Activated CD4-positive, alpha-beta T cell treated with anti-CD3 and anti-CD28 coated beads, Interleukin-2, Interleukin-6, amounts not matched to agents 100 ng/mL and 50 ng/mL, durations not matched to agents 16 hours and 8 hours (primary cell): ENCODE results near the gene LAMA2.
"Not testable (repeated sequence)": the region's sequence is repeated elsewhere in the genome, so short reads cannot be mapped to it uniquely, and the experiment has no call there.

Source experiments
- DNase-seq: peaks from one replicate; pipeline ENCODE4 v3.0.0-alpha.2; 2020

LAMA2 gene

DNA sequence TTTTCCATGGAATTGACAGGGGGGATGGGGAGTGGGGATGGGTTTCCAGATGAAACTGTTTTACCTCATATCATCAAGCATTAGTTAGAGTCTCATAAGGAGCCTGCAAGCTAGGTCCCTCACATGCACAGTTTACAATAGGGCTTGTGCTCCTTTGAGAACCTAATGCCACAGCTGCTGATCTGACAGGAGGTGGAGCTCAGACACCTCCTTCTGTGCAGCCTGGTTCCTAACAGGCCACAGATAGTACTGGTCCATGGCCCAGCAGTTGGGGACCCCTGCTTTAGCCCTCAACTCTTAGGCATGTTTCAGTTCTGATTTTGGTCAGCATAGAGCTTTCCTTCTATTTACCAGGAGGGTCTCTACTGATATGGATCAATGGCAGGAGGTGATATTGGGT is 251.6 kb downstream of the LAMA2 start:
- DNase-seq: no peak

DNA sequence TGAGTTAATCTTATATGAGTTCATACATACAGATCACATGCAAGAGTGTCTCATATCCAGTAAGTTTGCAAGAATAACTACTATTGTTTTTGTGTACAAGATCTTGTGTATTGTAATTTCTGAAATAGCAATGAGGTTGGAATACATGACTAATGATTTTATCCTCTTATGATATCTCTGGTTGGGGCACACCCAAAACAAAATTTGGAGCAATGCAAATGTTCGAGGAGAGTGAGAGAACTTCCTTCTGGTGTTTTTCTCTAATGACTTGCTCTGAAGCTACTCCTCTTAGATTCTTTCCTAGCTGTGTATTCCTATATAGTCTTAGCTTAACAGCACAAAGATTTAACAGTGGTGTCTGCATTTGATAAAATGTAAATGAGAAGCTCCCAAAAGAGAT is 252.5 kb downstream of the LAMA2 start:
- DNase-seq: no peak

DNA sequence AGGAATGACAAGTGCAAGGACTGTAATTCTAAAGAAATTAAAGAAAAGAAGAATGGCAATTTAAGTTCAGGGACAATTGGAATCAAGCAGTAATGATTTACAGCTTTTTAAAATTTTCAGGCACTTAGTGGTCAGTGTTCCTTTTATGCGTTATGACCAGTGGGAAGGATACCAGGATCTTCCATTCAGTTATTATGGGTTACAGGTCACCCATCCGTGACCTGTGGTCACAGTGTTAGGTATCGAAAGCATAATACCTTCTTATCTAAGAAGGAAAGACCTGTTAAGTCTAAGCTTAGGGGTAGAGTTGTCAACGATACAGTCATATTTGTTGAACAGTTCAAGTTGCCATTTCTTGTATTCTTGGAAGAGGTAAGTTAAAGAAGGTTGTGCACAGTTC is 253.8 kb downstream of the LAMA2 start:
- no peak for DNase-seq

DNA sequence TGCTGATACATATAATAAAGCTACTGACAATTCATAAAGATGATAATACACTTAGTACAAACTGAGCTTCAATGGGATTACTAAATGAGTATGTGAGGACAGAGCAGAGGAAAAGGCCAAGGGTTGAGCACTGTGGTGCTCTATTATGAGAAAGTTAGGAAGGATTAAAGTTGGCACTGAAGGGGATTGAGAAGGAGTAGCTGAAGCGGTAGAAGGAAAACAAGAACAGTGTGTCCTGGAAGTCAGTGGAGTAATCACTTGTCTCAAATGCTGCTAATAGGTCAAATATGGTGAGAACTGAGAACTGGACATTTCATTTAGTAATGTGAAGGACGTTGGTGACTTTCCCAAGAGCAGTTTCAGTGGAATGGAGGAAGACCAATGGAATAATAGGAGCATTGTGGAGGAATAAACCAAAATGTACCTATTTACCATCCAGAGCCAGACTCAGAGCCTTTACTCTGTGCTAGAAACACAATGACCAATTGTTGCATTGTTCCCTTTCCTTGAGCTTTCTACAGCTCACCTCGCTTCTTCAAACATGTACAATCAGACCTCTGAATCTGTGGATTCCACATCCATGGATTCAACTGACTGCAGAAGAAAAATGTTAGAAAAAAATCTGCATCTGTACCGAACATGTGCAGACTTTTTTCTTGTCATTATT is 255.9 kb downstream of the LAMA2 start:
- DNase-seq: no peak

GRCh38 chr6:129140526-129140925 is 257.6 kb downstream of the LAMA2 start:
- no peak for DNase-seq

DNA sequence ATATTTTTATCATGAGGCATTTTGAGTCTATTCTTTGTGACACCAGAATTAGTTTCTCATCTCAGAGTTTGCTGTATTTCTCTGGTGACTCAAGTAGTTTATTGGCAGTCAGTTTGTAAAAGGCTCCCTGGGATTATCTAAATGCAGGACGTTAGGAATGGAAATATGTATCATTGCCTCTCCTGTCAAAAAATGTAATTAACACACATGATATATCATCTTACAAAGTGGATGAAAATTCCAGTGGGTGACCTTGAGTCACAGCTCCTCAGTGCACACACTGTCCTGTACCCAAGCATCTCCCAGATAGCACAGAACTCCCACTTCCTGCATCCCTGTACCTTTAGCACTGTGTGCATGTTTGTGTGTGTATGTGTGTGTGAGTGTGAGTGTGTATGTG is 258.6 kb downstream of the LAMA2 start:
- no peak for DNase-seq

GRCh38 chr6:129146902-129147301 is 264.0 kb downstream of the LAMA2 start:
- no peak for DNase-seq

- no peak for DNase-seq
These were observed 267.6 kb downstream of the LAMA2 start for GRCh38 chr6:129150507-129150906.

GRCh38 chr6:129153257-129153656 is 270.3 kb downstream of the LAMA2 start:
- DNase-seq: no peak

- DNase-seq: not testable (repeated sequence)
These were observed 276.3 kb downstream of the LAMA2 start for GRCh38 chr6:129159242-129159641.

- no peak for DNase-seq
These were observed 279.7 kb downstream of the LAMA2 start for GRCh38 chr6:129162605-129163004.

DNA sequence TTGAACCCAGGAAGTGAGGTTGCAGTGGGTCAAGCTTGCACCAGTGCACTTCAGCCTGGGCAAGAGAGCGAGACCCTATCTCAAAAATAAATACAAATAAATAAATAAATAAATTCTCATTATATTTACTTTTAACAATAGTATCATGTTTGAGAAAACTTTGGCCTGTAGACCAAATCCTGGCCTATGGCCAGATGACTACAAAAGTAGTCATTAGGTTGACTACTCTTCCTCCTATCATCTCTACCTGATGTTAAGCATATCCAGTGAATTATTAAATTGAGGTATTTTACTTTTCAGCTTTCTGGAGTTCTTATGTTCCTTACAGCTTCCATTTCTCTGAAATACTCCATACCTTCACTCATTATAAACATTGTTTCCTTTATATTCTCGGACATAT is 280.6 kb downstream of the LAMA2 start:
- no peak for DNase-seq

GRCh38 chr6:129164032-129164431 is 281.1 kb downstream of the LAMA2 start:
- no peak for DNase-seq

DNA sequence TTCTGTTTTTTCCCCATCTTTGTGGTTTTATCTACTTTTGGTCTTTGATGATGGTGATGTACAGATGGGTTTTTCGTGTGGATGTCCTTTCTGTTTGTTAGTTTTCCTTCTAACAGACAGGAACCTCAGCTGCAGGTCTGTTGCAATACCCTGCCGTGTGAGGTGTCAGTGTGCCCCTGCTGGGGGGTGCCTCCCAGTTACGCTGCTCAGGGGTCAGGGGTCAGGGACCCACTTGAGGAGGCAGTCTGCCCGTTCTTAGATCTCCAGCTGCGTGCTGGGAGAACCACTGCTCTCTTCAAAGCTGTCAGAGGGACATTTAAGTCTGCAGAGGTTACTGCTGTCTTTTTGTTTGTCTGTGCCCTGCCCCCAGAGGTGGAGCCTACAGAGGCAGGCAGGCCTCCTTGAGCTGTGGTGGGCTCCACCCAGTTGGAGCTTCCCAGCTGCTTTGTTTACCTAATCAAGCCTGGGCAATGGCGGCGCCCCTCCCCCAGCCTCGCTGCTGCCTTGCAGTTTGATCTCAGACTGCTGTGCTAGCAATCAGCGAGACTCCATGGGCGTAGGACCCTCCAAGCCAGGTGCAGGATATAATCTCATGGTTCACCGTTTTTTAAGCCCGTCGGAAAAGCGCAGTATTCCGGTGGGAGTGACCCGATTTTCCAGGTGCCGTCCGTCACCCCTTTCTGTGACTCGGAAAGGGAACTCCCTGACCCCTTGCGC is 289.5 kb downstream of the LAMA2 start:
- not testable (repeated sequence) for DNase-seq

- DNase-seq: no peak
These were observed 292.1 kb downstream of the LAMA2 start for GRCh38 chr6:129175066-129175465.

DNA sequence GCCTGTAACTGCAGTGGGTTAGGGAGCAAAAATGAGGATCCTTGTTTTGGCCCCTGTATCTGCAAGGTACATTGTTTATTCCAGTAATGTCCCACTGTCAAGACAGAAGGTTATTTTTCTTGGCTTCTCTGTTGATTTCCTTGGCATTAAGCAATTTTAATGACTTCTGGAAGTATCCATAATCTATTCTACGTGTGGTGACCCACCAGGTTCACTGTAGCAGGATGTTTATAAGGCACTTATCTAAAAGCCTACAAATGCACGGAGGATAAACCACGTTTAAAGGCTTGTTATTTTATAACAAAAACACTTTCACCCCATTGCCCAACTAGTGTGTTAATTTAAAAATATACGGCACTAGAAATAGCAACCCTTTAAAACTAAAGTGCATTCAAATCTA is 294.9 kb downstream of the LAMA2 start:
- no peak for DNase-seq

GRCh38 chr6:129179283-129179682 is 296.3 kb downstream of the LAMA2 start:
- DNase-seq: no peak

- no peak for DNase-seq
These were observed 298.1 kb downstream of the LAMA2 start for GRCh38 chr6:129181001-129181400.

DNA sequence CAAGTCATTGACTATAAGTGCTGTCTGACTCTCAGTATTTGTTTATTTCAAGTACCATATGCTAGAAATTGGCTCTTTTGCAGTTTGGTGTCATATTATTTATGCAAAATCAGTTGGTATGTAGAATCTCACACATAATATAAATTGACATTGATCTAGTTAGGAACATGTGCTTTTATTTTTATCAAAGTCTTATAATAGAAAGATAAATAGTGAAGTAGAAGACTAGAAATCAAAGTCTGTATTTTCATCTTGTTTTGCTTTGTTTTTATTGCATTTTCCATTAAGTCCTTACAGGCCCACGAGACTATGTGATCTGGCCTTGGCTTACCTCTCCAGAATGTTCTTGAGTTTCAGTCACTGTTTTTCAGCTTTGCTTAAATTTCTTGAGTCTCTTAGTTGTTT is 300.3 kb downstream of the LAMA2 start:
- DNase-seq: no peak

- no peak for DNase-seq
These were observed 300.9 kb downstream of the LAMA2 start for GRCh38 chr6:129183681-129184301.

- no peak for DNase-seq
These were observed 301.4 kb downstream of the LAMA2 start for GRCh38 chr6:129184324-129184723.

- no peak for DNase-seq
These were observed 301.9 kb downstream of the LAMA2 start for GRCh38 chr6:129184808-129185366.

GRCh38 chr6:129186988-129187387 is 304.1 kb downstream of the LAMA2 start:
- DNase-seq: no peak

GRCh38 chr6:129188306-129188705 is 305.4 kb downstream of the LAMA2 start:
- no peak for DNase-seq
